ENCODE results near the gene POLA1. TPM values are rescaled to one million over a fixed set of nuclear protein-coding genes. Genes with fewer than 3 reads are reported as not detected.
"Not testable (repeated sequence)": the region's sequence is repeated elsewhere in the genome, so short reads cannot be mapped to it uniquely, and the experiment has no call there.

Gene POLA1
- total RNA-seq, 2 donors from 2014 or later = 7.7 to 8.7 TPM

DNA sequence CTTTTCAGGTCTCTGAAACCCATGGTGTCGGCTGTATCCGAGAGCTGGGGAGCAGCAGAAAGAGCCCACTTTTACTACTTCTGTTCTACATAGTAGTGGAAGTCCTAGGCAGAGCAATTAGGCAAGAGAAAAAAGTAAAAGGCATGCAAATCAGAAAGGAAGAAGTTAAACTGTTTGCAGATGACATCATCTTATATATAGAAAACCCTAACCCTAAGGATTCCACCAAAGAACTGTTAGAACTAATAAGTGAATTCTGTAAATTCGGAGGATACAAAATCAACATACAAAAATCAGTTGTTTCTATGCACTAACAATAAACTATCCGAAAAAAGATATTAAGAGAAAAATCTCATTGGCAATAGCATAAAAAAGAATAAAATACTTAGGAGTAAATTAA, 95.3 kb downstream of the POLA1 start:
- Mint-ChIP-seq H3K36me3 (ENCODE audit: low read depth) (peaks cover 5% of the 10 kb centered on the region), H3K27me3 (no peaks in the 10 kb centered on the region), H3K27ac (no peak overlapping the region), H3K4me1 (no peaks in the 10 kb centered on the region), H3K4me3 (no peak overlapping the region)
- DNase-seq = no peak
- no peak for ATAC-seq
- H3K9me3 ChIP-seq (ENCODE audit: control insufficient read depth, low read length, poor library complexity, severe bottlenecking) = no peaks in the 10 kb centered on the region

DNA sequence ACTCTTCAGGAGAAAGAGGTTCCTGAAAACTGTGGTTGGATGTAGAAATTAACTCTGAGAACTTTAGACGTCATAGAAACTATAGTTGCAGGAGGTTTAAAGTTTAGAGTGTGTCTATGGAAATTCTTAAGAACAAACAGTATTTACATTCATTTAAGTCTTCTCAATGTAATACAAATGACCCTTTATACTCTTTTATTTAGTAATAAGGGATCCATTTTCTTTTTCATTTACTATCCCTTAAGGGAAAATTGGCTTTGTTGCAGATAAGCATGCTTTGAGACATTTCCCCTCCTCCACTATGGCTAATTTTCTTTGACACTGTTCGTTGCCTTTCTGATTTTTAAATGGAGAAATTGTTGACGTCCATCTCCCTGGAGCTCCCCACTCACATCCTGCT, 96.4 kb downstream of the POLA1 start:
- Mint-ChIP-seq H3K4me1 (no peaks in the 10 kb centered on the region), H3K36me3 (ENCODE audit: low read depth) (peaks cover 5% of the 10 kb centered on the region), H3K27ac (no peak overlapping the region), H3K27me3 (no peaks in the 10 kb centered on the region), H3K4me3 (no peak overlapping the region)
- ATAC-seq (no peak), DNase-seq (no peak)
- no peaks in the 10 kb centered on the region for H3K9me3 ChIP-seq (ENCODE audit: control insufficient read depth, low read length, poor library complexity, severe bottlenecking)

DNA sequence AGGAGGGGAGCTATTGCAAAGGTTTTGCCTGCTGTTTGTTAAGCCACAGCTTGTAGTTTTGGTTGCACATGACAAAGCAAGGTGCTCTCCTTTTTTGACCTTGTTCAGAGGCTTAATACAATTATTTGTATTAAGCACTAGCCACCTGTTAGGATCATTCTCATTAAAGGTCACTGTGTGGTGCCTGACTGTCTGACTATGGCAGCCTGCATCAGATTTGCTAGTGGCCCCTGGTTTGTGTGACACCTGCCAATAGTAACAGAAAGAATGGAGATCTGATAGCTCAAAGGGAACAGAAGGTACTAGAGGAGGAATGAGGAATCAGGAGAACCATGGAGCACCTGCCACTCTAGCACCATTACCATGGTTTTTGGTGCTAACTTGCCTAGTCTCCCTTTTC, 102.5 kb downstream of the POLA1 start:
- H3K4me1 Mint-ChIP-seq = no peaks in the 10 kb centered on the region
- H3K36me3 Mint-ChIP-seq (ENCODE audit: low read depth) = no peaks in the 10 kb centered on the region
- no peak overlapping the region for H3K27ac Mint-ChIP-seq
- H3K27me3 Mint-ChIP-seq = no peaks in the 10 kb centered on the region
- no peak for DNase-seq
- ATAC-seq = no peak
- H3K4me3 Mint-ChIP-seq = no peak overlapping the region
- no peaks in the 10 kb centered on the region for H3K9me3 ChIP-seq (ENCODE audit: control insufficient read depth, low read length, poor library complexity, severe bottlenecking)

DNA sequence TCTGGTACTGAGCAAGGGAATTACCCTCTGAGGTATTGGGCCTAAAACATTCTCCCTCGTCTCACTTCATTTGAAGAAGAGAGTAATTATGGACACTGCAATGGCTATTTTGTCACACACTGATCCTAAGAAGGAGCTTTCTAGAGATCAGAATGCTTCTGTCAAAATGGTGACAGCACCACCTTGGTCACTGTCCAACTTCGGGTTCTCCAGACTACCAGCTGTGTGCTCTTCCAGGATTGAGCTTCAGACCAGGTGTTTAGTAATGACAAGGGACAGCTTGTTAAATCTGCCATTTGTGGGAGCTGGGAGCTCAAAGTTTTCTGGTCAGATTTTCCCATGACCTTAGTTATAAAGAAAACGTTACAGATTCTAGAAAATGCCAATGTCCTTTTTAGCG, 105.4 kb downstream of the POLA1 start:
- DNase-seq = no peak
- Mint-ChIP-seq H3K27me3 (no peaks in the 10 kb centered on the region), H3K27ac (no peak overlapping the region), H3K4me3 (no peak overlapping the region), H3K36me3 (ENCODE audit: low read depth) (peaks cover 2% of the 10 kb centered on the region), H3K4me1 (peaks cover 3% of the 10 kb centered on the region)
- no peak for ATAC-seq
- no peaks in the 10 kb centered on the region for H3K9me3 ChIP-seq (ENCODE audit: control insufficient read depth, low read length, poor library complexity, severe bottlenecking)

DNA sequence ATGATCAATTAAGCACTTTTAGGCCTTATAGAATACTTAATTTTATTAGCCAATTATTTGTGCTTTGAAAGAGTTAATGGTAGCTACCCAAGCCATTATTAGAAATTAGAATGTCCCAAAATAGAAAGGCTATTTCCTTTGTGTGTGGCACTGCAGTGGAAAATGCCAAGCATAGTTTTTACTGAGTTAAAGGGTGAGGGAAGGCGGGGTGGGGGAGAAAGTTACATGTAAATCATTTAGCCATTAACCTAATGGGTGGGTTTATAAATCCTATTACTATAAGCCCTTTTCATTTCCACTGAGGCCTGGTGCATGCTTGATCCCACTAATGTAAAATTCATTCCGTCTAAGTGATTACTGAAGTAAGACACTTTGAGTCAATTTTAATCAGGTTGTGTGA, 105.8 kb downstream of the POLA1 start:
- H3K4me3 Mint-ChIP-seq = no peak overlapping the region
- H3K9me3 ChIP-seq (ENCODE audit: control insufficient read depth, low read length, poor library complexity, severe bottlenecking) = no peaks in the 10 kb centered on the region
- peaks cover 2% of the 10 kb centered on the region for H3K36me3 Mint-ChIP-seq (ENCODE audit: low read depth)
- no peak for DNase-seq
- no peak overlapping the region for H3K27ac Mint-ChIP-seq
- H3K27me3 Mint-ChIP-seq = no peaks in the 10 kb centered on the region
- no peak for ATAC-seq
- H3K4me1 Mint-ChIP-seq = peaks cover 3% of the 10 kb centered on the region

DNA sequence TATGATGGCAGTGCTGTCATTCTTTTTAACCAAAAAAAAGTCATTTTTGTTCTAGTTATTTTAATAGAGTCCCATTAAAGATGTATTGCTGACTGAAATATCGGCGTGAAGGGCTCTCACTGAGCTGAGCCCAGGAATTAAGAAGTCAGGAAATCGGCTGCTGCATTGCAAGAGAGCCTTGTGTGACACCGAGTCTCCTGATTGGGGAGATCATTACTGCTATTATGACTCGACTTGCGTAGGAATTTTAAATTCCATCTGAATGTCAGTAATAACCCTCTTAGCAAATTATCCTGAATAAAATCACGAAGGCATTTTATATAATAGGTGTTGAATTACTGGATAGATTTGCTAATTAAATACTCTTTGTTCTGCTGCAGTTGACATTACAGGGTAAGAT, 111.5 kb downstream of the POLA1 start:
- no peak for DNase-seq
- Mint-ChIP-seq H3K27me3 (no peaks in the 10 kb centered on the region), H3K4me1 (peaks cover 8% of the 10 kb centered on the region), H3K4me3 (no peak overlapping the region), H3K36me3 (ENCODE audit: low read depth) (peaks cover 2% of the 10 kb centered on the region), H3K27ac (no peak overlapping the region)
- no peak for ATAC-seq
- H3K9me3 ChIP-seq (ENCODE audit: control insufficient read depth, low read length, poor library complexity, severe bottlenecking) = no peaks in the 10 kb centered on the region

DNA sequence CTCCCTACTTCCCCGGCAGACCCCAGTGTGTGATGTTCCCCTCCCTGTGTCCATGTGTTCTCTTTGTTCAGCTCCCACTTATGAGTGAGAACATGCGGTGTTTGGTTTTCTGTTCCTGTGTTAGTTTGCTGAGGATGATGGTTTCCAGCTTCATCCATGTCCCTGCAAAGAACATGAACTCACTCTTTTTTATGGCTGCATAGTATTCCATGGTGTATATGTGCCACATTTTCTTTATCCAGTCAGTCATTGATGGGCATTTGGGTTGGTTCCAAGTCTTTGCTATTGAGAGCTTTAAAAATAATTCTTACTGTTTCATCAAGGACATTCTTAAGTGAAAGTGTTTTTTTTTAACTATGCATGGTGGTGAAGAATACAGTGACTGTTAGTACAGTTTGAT, 126.1 kb downstream of the POLA1 start:
- not testable (repeated sequence) for H3K27ac Mint-ChIP-seq; ATAC-seq; H3K36me3 Mint-ChIP-seq (ENCODE audit: low read depth); H3K27me3 Mint-ChIP-seq; H3K9me3 ChIP-seq (ENCODE audit: control insufficient read depth, low read length, poor library complexity, severe bottlenecking); H3K4me1 Mint-ChIP-seq; H3K4me3 Mint-ChIP-seq; DNase-seq

DNA sequence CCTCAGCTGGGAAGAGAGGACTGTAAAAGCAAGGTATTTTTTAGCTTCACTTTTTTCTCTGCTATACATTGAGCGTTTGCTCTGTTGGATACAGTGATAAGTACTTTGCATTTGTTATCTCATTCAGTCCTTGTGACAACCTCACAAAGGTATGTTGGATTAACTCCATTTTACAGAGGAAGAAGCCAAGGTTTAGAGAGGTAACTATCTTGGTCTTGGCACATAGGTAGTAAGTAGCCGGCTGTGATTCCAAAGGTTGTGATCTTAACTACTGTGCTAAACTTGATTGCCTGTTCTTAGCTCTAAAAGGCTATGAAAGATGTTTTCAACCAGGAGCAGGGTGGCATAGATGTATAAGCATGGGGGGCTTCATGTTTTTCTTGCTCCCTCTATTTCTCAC, 134.4 kb downstream of the POLA1 start:
- DNase-seq = no peak
- no peak for ATAC-seq
- H3K4me1 Mint-ChIP-seq = no peaks in the 10 kb centered on the region
- H3K9me3 ChIP-seq (ENCODE audit: control insufficient read depth, low read length, poor library complexity, severe bottlenecking) = no peaks in the 10 kb centered on the region
- H3K36me3 Mint-ChIP-seq (ENCODE audit: low read depth) = peaks cover 4% of the 10 kb centered on the region
- no peaks in the 10 kb centered on the region for H3K27me3 Mint-ChIP-seq
- H3K27ac Mint-ChIP-seq = no peak overlapping the region
- no peak overlapping the region for H3K4me3 Mint-ChIP-seq

DNA sequence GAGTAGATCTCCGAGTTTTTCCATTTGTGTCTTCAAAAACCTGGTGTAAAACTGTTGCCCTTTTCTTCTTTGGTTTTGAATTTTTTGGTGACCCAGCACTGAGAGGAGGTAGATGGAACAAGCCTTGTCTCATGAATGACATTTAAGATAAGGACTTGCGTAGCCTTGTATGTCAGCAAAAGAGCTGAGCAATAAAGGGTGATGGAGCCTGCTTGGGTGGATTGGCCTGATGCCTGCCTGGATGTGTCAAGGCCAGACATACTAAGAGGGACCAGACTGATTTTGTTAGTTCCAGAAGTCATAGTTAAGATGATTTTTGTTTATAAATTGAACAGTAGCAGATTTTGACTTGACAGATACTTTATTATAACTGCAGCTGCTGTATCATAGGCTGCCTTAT, 134.9 kb downstream of the POLA1 start:
- H3K27ac Mint-ChIP-seq = no peak overlapping the region
- DNase-seq (no peak), ATAC-seq (no peak)
- H3K4me1 Mint-ChIP-seq = no peaks in the 10 kb centered on the region
- H3K36me3 Mint-ChIP-seq (ENCODE audit: low read depth) = peaks cover 4% of the 10 kb centered on the region
- H3K9me3 ChIP-seq (ENCODE audit: control insufficient read depth, low read length, poor library complexity, severe bottlenecking) = no peaks in the 10 kb centered on the region
- H3K4me3 Mint-ChIP-seq = no peak overlapping the region
- no peaks in the 10 kb centered on the region for H3K27me3 Mint-ChIP-seq

DNA sequence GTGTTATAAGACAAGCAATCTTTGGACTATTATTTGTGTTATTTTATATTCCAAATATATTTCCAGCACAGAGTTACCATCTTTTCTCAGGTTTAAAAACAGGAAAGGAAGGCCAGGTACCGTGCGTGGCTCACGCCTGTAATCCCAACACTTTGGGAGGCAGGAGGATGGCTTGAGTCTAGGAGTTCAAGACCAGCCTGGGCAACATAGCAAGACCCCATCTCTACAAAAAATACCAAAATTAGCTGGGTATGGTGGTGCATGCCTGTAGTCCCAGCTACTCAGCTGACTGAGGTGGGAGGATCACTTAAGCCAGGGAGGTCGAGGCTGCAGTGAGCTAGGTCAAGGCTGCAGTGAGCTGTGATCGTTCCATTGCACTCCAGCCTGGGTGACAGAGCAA, 140.0 kb downstream of the POLA1 start:
- Mint-ChIP-seq H3K36me3 (ENCODE audit: low read depth) (peaks cover 2% of the 10 kb centered on the region), H3K27me3 (no peaks in the 10 kb centered on the region), H3K4me1 (no peaks in the 10 kb centered on the region), H3K4me3 (no peak overlapping the region), H3K27ac (no peak overlapping the region)
- H3K9me3 ChIP-seq (ENCODE audit: control insufficient read depth, low read length, poor library complexity, severe bottlenecking) = no peaks in the 10 kb centered on the region
- DNase-seq (no peak), ATAC-seq (no peak)

DNA sequence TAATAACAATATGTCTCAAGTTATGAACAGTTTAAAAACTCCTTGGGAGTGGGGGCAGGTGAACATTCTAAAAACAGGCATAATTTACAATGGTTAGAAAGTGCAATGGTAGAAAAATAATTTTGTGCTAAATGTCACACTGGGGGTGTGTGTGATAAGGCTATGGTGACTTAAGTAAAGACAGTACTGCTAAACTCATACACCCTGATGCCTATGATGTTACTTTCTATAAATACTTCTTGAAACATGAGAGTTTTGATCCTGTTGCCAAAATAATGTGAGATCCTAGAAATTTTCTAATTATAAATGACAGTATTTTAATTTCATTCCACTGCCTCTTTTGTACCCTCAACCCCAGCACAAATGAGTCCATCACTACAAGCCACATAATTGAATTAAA, 144.2 kb downstream of the POLA1 start:
- H3K9me3 ChIP-seq (ENCODE audit: control insufficient read depth, low read length, poor library complexity, severe bottlenecking) = no peaks in the 10 kb centered on the region
- Mint-ChIP-seq H3K27ac (no peak overlapping the region), H3K4me3 (no peak overlapping the region), H3K4me1 (no peaks in the 10 kb centered on the region), H3K27me3 (no peaks in the 10 kb centered on the region), H3K36me3 (ENCODE audit: low read depth) (no peaks in the 10 kb centered on the region)
- ATAC-seq (no peak), DNase-seq (no peak)

DNA sequence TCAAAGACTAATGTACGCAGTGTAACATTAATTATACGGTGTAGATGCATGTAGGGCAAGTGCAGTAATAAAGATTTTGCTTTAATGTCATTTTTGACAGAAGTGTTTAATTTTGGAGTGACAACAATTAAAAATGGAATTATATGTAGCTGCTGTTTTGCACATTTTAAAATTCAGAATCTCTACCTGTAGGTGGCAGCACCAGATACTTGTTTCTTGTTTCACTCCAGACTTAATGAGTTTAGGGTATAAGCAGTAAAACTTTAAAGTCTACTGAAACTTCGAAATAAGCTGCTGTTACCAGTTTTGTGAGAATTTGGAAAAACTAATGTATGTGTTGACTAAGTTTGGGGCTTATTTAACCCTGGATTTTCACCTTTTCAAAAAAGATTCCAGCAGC, 144.9 kb downstream of the POLA1 start:
- DNase-seq = no peak
- H3K9me3 ChIP-seq (ENCODE audit: control insufficient read depth, low read length, poor library complexity, severe bottlenecking) = no peaks in the 10 kb centered on the region
- Mint-ChIP-seq H3K4me3 (no peak overlapping the region), H3K4me1 (no peaks in the 10 kb centered on the region), H3K36me3 (ENCODE audit: low read depth) (no peaks in the 10 kb centered on the region), H3K27ac (no peak overlapping the region), H3K27me3 (no peaks in the 10 kb centered on the region)
- ATAC-seq = no peak

DNA sequence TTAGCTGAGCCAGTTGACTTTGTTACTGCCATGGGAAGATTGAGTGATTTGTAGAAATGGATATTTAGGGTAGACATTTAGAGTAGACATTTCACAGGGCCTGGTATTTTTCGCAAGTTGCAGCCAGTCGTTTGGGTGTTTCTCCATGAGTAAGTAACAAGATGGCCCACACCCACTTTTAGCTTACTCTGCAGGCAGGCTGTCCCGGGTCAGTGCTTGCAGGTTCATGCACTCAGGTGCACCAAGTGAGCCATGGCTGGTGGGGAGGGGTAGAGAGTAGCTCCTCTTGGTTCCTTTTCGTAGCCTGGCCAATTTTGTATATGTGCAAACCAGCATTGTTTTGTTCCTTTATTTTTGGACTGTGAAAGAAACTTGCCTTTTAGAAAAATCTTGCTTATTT, 145.6 kb downstream of the POLA1 start:
- no peak overlapping the region for H3K27ac Mint-ChIP-seq
- no peaks in the 10 kb centered on the region for H3K9me3 ChIP-seq (ENCODE audit: control insufficient read depth, low read length, poor library complexity, severe bottlenecking)
- H3K4me1 Mint-ChIP-seq = no peaks in the 10 kb centered on the region

DNA sequence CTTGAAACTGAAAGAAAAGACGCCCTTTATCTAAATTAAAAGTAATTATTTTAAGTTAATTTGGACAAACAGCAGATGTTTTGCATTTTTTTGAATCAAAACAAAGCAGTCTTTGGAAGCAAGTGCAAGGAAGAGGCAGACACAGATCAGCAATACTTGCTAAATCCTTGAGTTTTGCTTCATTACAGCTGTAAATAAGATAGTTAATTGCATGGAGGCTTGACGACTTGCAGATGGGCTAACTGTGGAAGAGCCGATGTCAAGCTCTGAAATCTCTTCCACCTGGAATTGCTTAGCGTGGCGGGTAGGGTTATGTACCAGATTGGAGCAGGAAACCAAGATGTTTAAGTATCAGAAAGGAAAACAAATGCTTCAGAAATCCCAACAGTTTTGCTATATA, 148.8 kb downstream of the POLA1 start:
- Mint-ChIP-seq H3K4me3 (no peak overlapping the region), H3K4me1 (no peaks in the 10 kb centered on the region), H3K36me3 (ENCODE audit: low read depth) (no peaks in the 10 kb centered on the region), H3K27me3 (no peaks in the 10 kb centered on the region), H3K27ac (no peak overlapping the region)
- no peak for DNase-seq
- no peaks in the 10 kb centered on the region for H3K9me3 ChIP-seq (ENCODE audit: control insufficient read depth, low read length, poor library complexity, severe bottlenecking)
- ATAC-seq = no peak

More for the DNA sequence above, 145.6 kb downstream of the POLA1 start:
- Mint-ChIP-seq H3K4me3 (no peak overlapping the region), H3K36me3 (ENCODE audit: low read depth) (no peaks in the 10 kb centered on the region), H3K27me3 (no peaks in the 10 kb centered on the region)
- no peak for ATAC-seq
- DNase-seq = no peak
